ENCODE measurements around the gene CLTCL1.
A peak's percentile ranks its signal among the peaks of the same experiment; 100 is the strongest.
"Not testable (repeated sequence)": the region's sequence is repeated elsewhere in the genome, so short reads cannot be mapped to it uniquely, and the experiment has no call there.

The CLTCL1 gene

GRCh38 chr22:19271856-19272535, 19.5 kb downstream of the CLTCL1 start:
- H3K27me3 ChIP-seq (ENCODE audit: insufficient read depth, low read length): no peaks in the 10 kb centered on the region
- H3K27ac ChIP-seq (ENCODE audit: low read depth, low read length): no peak overlapping the region
- H3K4me1 ChIP-seq (ENCODE audit: control insufficient read depth, insufficient read depth, low read length, unreplicated experiment): no peaks in the 10 kb centered on the region
- H2AFZ ChIP-seq (ENCODE audit: low read length, unreplicated experiment): no peak overlapping the region
- no peaks in the 10 kb centered on the region for H3K79me2 ChIP-seq (ENCODE audit: control insufficient read depth, insufficient read depth, low read length, unreplicated experiment)
- H3K36me3 ChIP-seq (ENCODE audit: insufficient read depth, low read length): no peaks in the 10 kb centered on the region
- no peak overlapping the region for H3K4me3 ChIP-seq (ENCODE audit: low read depth, low read length)

- H3K79me2 ChIP-seq (ENCODE audit: control insufficient read depth, insufficient read depth, low read length, unreplicated experiment): no peaks in the 10 kb centered on the region
- no peak overlapping the region for H3K27ac ChIP-seq (ENCODE audit: low read depth, low read length)
Observed at GRCh38 chr22:19271273-19271855, 20.2 kb downstream of the CLTCL1 start.

GRCh38 chr22:19270873-19271272, 20.6 kb downstream of the CLTCL1 start:
- H3K4me3 ChIP-seq (ENCODE audit: low read depth, low read length): no peak overlapping the region
- no peak overlapping the region for H2AFZ ChIP-seq (ENCODE audit: low read length, unreplicated experiment)
- H3K27me3 ChIP-seq (ENCODE audit: insufficient read depth, low read length): no peaks in the 10 kb centered on the region
- H3K4me1 ChIP-seq (ENCODE audit: control insufficient read depth, insufficient read depth, low read length, unreplicated experiment): no peaks in the 10 kb centered on the region
- 0 out of 2 replicates have a peak, but pooled peaks cover 2% of the 10 kb centered on the region for H3K36me3 ChIP-seq (ENCODE audit: insufficient read depth, low read length)
- H3K79me2 ChIP-seq (ENCODE audit: control insufficient read depth, insufficient read depth, low read length, unreplicated experiment): no peaks in the 10 kb centered on the region
- H3K27ac ChIP-seq (ENCODE audit: low read depth, low read length): no peak overlapping the region

More at GRCh38 chr22:19271273-19271855, 20.2 kb downstream of the CLTCL1 start:
- H2AFZ ChIP-seq (ENCODE audit: low read length, unreplicated experiment): no peak overlapping the region
- H3K36me3 ChIP-seq (ENCODE audit: insufficient read depth, low read length): 0 out of 2 replicates have a peak, but pooled peaks cover 2% of the 10 kb centered on the region
- no peaks in the 10 kb centered on the region for H3K4me1 ChIP-seq (ENCODE audit: control insufficient read depth, insufficient read depth, low read length, unreplicated experiment)
- no peaks in the 10 kb centered on the region for H3K27me3 ChIP-seq (ENCODE audit: insufficient read depth, low read length)
- H3K4me3 ChIP-seq (ENCODE audit: low read depth, low read length): no peak overlapping the region

- Histone ChIP-seq H3K36me3 (ENCODE audit: insufficient read depth, low read length) (0 out of 2 replicates have a peak, but pooled peaks cover 2% of the 10 kb centered on the region), H2AFZ (ENCODE audit: low read length, unreplicated experiment) (no peak overlapping the region), H3K27me3 (ENCODE audit: insufficient read depth, low read length) (no peaks in the 10 kb centered on the region), H3K27ac (ENCODE audit: low read depth, low read length) (no peak overlapping the region), H3K79me2 (ENCODE audit: control insufficient read depth, insufficient read depth, low read length, unreplicated experiment) (no peaks in the 10 kb centered on the region), H3K4me1 (ENCODE audit: control insufficient read depth, insufficient read depth, low read length, unreplicated experiment) (no peaks in the 10 kb centered on the region), H3K4me3 (ENCODE audit: low read depth, low read length) (no peak overlapping the region)
Observed at GRCh38 chr22:19266547-19267086, 24.9 kb downstream of the CLTCL1 start.

GRCh38 chr22:19265779-19266178, 25.7 kb downstream of the CLTCL1 start:
- no peaks in the 10 kb centered on the region for H3K27me3 ChIP-seq (ENCODE audit: insufficient read depth, low read length)
- no peak overlapping the region for H2AFZ ChIP-seq (ENCODE audit: low read length, unreplicated experiment)
- H3K36me3 ChIP-seq (ENCODE audit: insufficient read depth, low read length): 0 out of 2 replicates have a peak, but pooled peaks cover 2% of the 10 kb centered on the region
- H3K4me1 ChIP-seq (ENCODE audit: control insufficient read depth, insufficient read depth, low read length, unreplicated experiment): no peaks in the 10 kb centered on the region
- no peak overlapping the region for H3K4me3 ChIP-seq (ENCODE audit: low read depth, low read length)
- H3K79me2 ChIP-seq (ENCODE audit: control insufficient read depth, insufficient read depth, low read length, unreplicated experiment): no peaks in the 10 kb centered on the region
- no peak overlapping the region for H3K27ac ChIP-seq (ENCODE audit: low read depth, low read length)

GRCh38 chr22:19260804-19261203, 30.7 kb downstream of the CLTCL1 start:
- H3K27me3 ChIP-seq (ENCODE audit: insufficient read depth, low read length): no peaks in the 10 kb centered on the region
- H3K4me1 ChIP-seq (ENCODE audit: control insufficient read depth, insufficient read depth, low read length, unreplicated experiment): peaks cover 2% of the 10 kb centered on the region
- no peak overlapping the region for H3K27ac ChIP-seq (ENCODE audit: low read depth, low read length)
- no peaks in the 10 kb centered on the region for H3K79me2 ChIP-seq (ENCODE audit: control insufficient read depth, insufficient read depth, low read length, unreplicated experiment)
- H2AFZ ChIP-seq (ENCODE audit: low read length, unreplicated experiment): no peak overlapping the region
- H3K36me3 ChIP-seq (ENCODE audit: insufficient read depth, low read length): no peaks in the 10 kb centered on the region
- no peak overlapping the region for H3K4me3 ChIP-seq (ENCODE audit: low read depth, low read length)

- Histone ChIP-seq H3K79me2 (ENCODE audit: control insufficient read depth, insufficient read depth, low read length, unreplicated experiment) (no peaks in the 10 kb centered on the region), H3K4me1 (ENCODE audit: control insufficient read depth, insufficient read depth, low read length, unreplicated experiment) (peaks cover 2% of the 10 kb centered on the region), H3K27ac (ENCODE audit: low read depth, low read length) (peak overlapping the region; percentile 52; the same call in 1 of the 2 replicates), H3K36me3 (ENCODE audit: insufficient read depth, low read length) (no peaks in the 10 kb centered on the region), H2AFZ (ENCODE audit: low read length, unreplicated experiment) (peak overlapping the region; percentile 15), H3K27me3 (ENCODE audit: insufficient read depth, low read length) (no peaks in the 10 kb centered on the region), H3K4me3 (ENCODE audit: low read depth, low read length) (peak overlapping the region; percentile 59)
Observed at GRCh38 chr22:19260194-19260593, 31.3 kb downstream of the CLTCL1 start.

GRCh38 chr22:19258968-19259288, 32.6 kb downstream of the CLTCL1 start:
- H3K27ac ChIP-seq (ENCODE audit: low read depth, low read length); H3K4me3 ChIP-seq (ENCODE audit: low read depth, low read length); H3K36me3 ChIP-seq (ENCODE audit: insufficient read depth, low read length); H3K4me1 ChIP-seq (ENCODE audit: control insufficient read depth, insufficient read depth, low read length, unreplicated experiment); H2AFZ ChIP-seq (ENCODE audit: low read length, unreplicated experiment); H3K27me3 ChIP-seq (ENCODE audit: insufficient read depth, low read length); H3K79me2 ChIP-seq (ENCODE audit: control insufficient read depth, insufficient read depth, low read length, unreplicated experiment): not testable (repeated sequence)

- H3K27me3 ChIP-seq (ENCODE audit: insufficient read depth, low read length): no peaks in the 10 kb centered on the region
- H3K4me1 ChIP-seq (ENCODE audit: control insufficient read depth, insufficient read depth, low read length, unreplicated experiment): peaks cover 2% of the 10 kb centered on the region
- H3K79me2 ChIP-seq (ENCODE audit: control insufficient read depth, insufficient read depth, low read length, unreplicated experiment): no peaks in the 10 kb centered on the region
- H3K27ac ChIP-seq (ENCODE audit: low read depth, low read length): no peak overlapping the region
- H3K4me3 ChIP-seq (ENCODE audit: low read depth, low read length): no peak overlapping the region
- no peaks in the 10 kb centered on the region for H3K36me3 ChIP-seq (ENCODE audit: insufficient read depth, low read length)
- no peak overlapping the region for H2AFZ ChIP-seq (ENCODE audit: low read length, unreplicated experiment)
Observed at GRCh38 chr22:19258371-19258770, 33.1 kb downstream of the CLTCL1 start.

GRCh38 chr22:19256362-19256761, 35.2 kb downstream of the CLTCL1 start:
- not testable (repeated sequence) for H3K79me2 ChIP-seq (ENCODE audit: control insufficient read depth, insufficient read depth, low read length, unreplicated experiment); H3K4me3 ChIP-seq (ENCODE audit: low read depth, low read length); H3K27ac ChIP-seq (ENCODE audit: low read depth, low read length); H2AFZ ChIP-seq (ENCODE audit: low read length, unreplicated experiment); H3K27me3 ChIP-seq (ENCODE audit: insufficient read depth, low read length); H3K36me3 ChIP-seq (ENCODE audit: insufficient read depth, low read length); H3K4me1 ChIP-seq (ENCODE audit: control insufficient read depth, insufficient read depth, low read length, unreplicated experiment)

- Histone ChIP-seq H3K36me3 (ENCODE audit: insufficient read depth, low read length) (no peaks in the 10 kb centered on the region), H3K27ac (ENCODE audit: low read depth, low read length) (no peak overlapping the region), H3K4me3 (ENCODE audit: low read depth, low read length) (no peak overlapping the region), H2AFZ (ENCODE audit: low read length, unreplicated experiment) (no peak overlapping the region), H3K27me3 (ENCODE audit: insufficient read depth, low read length) (no peaks in the 10 kb centered on the region), H3K4me1 (ENCODE audit: control insufficient read depth, insufficient read depth, low read length, unreplicated experiment) (no peaks in the 10 kb centered on the region), H3K79me2 (ENCODE audit: control insufficient read depth, insufficient read depth, low read length, unreplicated experiment) (no peaks in the 10 kb centered on the region)
Observed at GRCh38 chr22:19253143-19253542, 38.4 kb downstream of the CLTCL1 start.

All from ACC112 (cell line).